HCEC 1CT (cell line): ENCODE data around the gene C3orf18.

Experiments
- DNase-seq: peaks from one replicate; pipeline ENCODE4 v3.0.0-alpha.2; 2017

The C3orf18 gene

GRCh38 chr3:50577348-50577747 lies 9.8 kb upstream of the C3orf18 start:
- DNase-seq, result no peak

DNA sequence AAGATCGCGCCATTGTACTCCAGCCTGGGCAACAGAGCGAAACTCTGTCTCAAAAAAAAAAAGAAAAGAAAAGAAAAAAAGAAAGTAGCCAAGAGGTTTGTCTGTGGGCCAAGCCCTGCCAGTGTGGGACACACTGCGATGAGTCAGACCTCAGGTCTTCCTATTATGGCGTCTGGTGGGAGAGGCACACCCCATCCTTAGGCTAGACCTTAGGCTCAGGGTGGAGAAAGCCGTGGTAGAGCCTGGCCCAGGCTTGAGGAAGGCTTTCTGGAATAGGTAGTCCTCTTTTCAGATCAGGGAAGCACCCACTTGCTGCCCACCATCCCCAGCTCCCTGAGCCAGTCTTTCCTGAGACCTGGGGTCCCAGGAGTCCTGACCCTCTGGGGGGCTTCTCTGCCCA lies 7.8 kb upstream of the C3orf18 start:
- no peak for DNase-seq

DNA sequence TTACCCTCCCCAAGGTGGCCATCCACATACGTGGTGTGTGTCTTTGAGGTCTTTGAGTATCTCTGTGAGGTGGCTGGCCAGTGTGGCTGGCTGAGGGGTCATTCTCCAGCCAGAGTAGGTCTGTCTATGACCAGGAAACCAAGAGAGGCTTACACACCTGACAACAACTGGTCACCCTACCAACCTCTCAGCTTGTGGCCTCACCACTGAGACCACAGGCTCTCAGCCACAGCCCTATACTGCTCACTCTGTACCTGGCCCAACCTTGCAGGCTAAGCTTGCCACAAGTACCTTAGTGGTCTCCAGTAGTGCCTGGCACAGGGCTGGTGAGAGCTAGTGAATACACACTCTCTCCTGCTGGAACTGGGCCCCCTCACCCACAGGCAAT lies 6.9 kb upstream of the C3orf18 start:
- DNase-seq, result no peak

DNA sequence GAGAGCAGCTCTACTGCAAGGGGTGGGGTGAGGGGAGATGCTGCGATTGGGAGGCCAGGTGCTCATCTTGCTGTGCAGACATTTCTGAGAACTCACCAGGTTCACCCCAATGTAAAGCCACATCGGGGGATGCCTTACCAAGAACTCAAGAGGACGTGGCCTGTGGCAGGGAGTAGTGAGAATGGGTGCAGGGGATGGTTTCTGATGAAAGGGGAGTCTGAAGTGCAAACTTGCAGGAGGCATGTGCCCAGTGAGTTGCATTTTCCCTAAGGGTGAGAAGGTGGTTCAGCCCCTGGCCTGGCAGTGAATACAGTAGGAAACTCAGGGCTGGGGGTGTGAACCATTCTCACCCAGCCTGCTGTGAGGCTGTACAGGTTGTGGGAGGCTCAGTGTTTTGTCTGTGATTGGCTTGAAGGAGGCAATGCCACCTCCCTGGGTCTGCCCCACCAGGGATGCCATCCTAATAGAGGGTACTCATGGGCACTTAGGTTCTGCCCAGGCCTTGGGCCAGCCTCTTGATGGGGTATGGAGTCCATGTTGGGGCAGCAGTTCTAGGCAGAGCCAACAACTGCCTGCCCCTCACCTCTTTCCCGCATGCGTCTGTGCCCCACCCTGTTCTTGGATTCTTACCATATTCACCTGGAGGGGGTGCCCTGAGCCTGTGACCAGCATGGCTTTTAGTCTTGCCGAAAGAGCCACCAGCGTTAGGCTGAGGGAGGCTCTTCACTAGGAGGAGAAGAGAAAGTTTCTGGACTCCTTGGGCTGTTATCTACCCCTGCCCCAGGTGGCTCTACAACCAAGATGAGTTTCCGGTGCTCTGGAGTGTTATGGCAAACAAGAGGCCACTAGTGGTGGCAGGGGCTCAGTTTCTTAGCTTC lies 6.3 kb upstream of the C3orf18 start:
- DNase-seq, result no peak

DNA sequence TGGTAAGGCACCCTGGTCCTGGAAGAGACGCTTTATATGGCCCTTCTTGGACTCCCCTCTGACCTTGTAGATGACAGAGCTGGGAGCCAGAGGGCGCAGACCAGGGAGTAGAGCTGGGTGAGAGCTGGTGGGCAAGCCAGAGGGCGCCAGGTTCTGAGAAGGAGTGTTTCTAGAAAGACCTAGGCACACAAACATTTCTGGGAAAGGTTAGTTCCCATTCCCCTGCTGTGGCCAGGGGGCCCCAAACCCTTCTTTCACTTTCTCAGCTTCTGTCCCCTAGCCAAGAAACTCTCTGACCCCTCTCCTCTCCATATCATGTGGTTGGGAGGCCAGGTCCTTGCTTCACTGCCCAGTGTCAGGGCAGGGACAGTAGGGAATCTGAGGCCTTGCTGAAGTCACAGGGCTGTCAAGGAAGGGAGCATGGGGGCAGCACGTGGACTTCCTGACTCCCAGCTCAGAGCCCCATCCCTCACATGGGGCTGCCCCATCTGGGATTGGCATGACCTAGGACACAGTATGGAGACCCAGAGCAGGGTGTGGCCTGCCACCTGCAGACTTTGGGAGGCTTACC lies 5.3 kb upstream of the C3orf18 start:
- DNase-seq, result no peak

DNA sequence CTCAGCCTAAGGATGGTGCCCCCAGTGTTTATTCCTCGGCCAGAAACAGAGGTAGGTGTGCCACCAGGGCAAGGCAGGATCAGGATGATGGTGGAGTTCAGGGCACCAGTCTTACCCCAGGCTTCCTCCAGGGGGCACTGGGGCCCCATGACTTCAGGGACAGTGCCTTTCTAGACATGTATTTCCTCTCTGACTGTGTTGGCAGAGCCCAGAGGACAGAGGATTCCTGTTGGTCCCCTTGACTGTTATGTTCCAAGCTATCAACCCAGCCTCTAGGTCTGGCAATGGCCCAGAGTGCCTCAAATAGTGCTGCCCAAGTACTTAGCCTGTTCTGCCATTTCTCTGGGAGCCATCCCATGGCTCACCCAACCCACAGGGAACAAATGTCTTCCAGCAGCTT lies 4.6 kb upstream of the C3orf18 start:
- DNase-seq, result peak; percentile 57

DNA sequence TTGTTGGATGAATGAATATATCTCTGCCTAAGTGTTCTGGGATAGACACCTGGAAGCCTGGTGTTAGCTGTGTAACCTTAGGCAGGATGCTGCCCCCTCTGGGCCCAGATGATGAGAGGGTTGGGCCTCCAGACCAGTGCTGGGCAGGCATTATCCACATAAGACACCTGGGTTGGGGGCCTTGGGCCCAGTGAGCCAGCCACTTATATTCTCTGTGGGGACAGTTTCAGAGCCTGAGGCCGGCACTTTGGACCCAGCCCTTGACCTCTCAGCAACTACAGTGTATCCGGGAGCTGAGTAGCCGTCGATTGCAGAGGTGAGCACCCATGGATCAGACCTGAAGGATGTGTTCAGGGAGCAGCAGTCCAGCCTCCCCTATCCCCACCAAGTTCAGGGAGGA lies 3.9 kb upstream of the C3orf18 start:
- DNase-seq, result no peak

- no peak for DNase-seq
Observed at GRCh38 chr3:50570508-50571279, 3.1 kb upstream of the C3orf18 start.

DNA sequence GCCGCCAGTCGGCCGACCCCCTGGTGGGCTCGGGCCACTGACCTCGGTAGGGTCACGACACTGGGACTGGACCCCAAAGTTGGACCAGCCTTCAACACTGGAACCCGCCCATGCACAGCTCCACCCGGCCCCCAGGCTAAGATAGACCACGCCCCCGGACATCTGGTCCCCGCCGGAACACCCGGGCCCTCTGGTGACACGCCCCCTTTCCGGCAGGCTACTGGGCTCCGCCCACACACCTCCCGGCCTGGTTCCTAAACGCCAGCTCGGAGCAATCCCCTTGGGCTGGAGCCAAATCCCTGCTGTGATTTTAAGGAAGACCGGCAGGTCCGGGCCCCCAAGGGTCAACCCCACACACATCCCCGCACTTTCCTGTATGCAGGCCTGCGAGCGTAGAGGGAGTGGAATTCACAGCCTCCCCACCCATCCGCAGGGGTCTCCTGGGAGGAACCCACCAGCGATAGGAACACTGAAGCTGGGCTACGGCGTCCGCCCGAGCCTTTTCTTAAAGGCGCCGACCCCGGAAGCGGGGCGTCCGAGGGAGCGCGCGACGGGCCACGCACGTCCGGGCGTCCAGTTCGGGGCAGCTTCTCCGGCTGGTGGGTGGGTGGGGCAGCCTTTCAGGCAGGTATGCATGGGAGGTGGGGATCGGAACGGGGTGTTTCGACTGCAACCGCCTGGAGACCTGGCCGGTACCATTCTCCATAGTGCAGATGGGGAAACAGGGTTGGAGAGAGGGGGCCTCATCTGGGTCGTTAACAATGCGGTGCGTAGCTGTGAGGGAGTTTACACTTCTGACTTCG lies 1.6 kb upstream of the C3orf18 start, which contains the start of gene HEMK1:
TSS of gene HEMK1 (plus strand) at position 576 of the 803 bp plus-strand sequence. CDS start 1,583 bp downstream, outside the sequence.
- DNase-seq, result peak; percentile 96

GRCh38 chr3:50567011-50567385 lies 549 bp downstream of the C3orf18 start:
- DNase-seq, result no peak

DNA sequence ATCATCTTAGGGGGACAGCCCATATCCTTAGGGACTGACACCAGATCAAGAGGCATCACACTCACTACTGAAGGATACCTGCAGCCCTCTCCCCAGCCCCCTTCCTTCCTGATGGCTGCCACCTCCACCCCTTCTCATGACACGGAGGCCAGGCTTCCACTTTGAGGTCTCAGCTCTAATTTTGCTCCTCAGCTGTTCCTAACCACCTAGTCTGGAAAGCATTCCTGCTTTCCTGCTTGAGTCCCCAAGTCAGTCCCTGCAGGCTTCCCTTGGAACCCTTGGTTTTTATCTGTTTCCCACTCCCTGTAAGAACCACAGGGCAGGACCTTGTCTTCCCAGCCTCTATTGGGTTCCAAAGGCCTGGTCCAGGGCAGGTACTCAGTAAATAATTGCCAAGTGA lies 3.2 kb downstream of the C3orf18 start:
- no peak for DNase-seq

GRCh38 chr3:50563867-50564266 lies 3.7 kb downstream of the C3orf18 start:
- DNase-seq, result no peak

- peak; percentile 81 for DNase-seq
Observed at GRCh38 chr3:50562861-50563260, 4.7 kb downstream of the C3orf18 start.

DNA sequence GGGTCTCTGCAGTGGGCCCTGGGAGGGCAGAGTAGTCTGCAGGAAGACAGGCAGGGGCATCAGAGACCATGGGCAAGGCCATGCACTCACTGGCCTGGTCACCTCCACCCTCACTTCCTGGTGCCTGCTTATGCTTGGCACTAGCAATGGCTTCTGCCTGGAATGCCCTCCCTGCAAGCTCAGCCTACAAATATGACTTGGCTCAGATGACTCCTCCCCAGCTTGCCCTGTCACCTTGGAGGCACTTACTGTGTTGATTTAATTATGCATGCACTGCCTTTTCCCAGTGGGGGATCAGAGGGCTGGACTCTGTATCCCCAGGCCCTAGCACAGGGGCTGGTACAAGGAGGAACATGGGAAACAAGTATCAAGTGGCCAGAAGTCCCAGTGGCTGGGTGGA lies 7.8 kb downstream of the C3orf18 start:
- no peak for DNase-seq

- no peak for DNase-seq
Observed at GRCh38 chr3:50557915-50558314, 9.6 kb downstream of the C3orf18 start.

GRCh38 chr3:50557106-50557505 lies 10.4 kb downstream of the C3orf18 start:
- no peak for DNase-seq

GRCh38 chr3:50554553-50554952 lies 13.0 kb downstream of the C3orf18 start:
- no peak for DNase-seq

- no peak for DNase-seq
Observed at GRCh38 chr3:50552598-50552997, 14.9 kb downstream of the C3orf18 start.

DNA sequence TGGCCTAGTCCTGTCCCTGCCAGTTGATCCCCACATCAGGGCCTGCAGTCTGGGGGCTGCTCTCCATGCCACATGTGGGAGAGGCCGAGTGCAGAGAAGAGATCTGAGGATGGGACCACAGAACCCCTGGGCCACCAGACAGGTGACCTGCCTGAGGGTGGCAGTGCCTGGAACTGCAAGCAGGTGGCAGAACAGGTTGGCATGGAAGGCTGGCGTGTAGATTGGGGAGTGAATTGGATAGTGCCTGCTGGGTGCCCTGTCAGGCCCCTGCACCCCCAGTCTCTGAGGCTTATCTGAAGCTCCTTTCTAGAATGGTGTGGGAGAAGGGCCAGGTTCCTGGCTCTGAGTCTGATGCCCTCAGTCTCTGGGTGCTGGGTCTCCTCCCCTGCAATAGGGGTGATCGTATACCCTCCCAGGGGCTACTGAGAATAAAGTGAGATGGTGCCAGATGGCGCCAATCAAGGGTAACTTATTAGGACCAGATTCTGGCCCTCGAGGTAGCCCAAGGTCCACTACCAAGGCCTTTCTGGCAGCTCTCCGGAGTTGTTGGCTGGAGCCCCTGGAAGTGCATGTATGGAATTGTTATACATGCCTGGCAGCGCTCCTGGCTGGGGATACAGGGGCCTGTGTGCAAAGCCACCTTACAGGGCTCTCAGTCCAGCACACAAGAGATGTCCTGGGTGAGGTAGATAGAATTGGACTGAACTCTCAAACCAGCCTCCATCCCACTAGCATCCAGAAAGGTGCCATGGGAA lies 15.7 kb downstream of the C3orf18 start:
- DNase-seq, result no peak

DNA sequence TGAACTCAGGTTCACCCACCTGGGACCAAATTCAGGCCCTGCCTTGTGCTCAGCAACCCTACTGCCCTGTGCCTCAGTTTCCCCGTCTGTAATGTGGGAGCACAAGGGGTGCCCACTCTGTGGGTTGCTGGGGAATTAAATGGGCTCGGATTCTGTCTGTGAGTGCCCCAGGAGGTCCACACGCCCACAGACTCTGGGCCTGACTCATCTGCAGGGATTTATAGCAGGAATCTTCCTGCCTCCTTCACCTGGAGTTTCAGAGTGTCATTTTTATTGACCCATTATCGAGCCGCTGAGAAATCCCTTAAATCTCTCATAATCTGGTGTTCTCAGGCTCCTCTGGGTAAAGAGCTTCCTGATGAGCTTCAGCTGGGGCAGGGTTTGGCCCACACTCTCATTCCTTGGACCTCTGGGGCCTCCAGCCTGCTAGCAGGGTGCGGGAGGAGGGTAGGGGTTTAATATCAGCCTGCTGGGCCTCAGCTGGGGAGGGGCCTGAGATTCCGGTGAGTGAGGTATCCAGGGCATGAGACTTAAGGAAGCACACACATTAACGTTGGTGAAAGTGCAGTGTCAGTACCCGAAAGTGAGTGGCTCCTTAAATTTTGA lies 16.4 kb downstream of the C3orf18 start:
- no peak for DNase-seq

GRCh38 chr3:50550079-50550736 lies 17.3 kb downstream of the C3orf18 start:
- no peak for DNase-seq
